CD14-positive monocyte (primary cell): ENCODE results near the gene CFAP299. TPM values are rescaled to one million over a fixed set of nuclear protein-coding genes. Genes with fewer than 3 reads are reported as not detected.

Source experiments
- DNase-seq, 3 donors: peaks; one replicate each; pipeline ENCODE4 v3.0.0-alpha.2; 2011 to 2022
- H2AFZ ChIP-seq: 2 replicates; pipeline ENCODE4 v1.6.0; 2012; ENCODE audit warnings: mild to moderate bottlenecking, low read depth, low read length, inconsistent platforms; ENCODE audit not compliant: insufficient read depth, poor library complexity, severe bottlenecking
- H3K27ac ChIP-seq, 2 donors: 1 replicate in 1 of 2; 2 replicates in 1 of 2; pipeline ENCODE4 v1.5.1; 2012 to 2013; ENCODE audit warnings: low read length in 2 of 2, control low read depth in 1 of 2, inconsistent platforms in 1 of 2, low read depth in 1 of 2, mild to moderate bottlenecking in 1 of 2
- H3K27me3 ChIP-seq, 2 donors: one replicate each; pipeline versions ENCODE4 v1.6.0 to v1.6.1; 2011 to 2013; ENCODE audit warnings: low read length in 2 of 2; ENCODE audit not compliant: control insufficient read depth in 2 of 2, insufficient read depth in 2 of 2
- H3K36me3 ChIP-seq, 2 donors: replicated peaks in 1 of 2; 1 replicate in 1 of 2; 2 replicates in 1 of 2; pipeline versions ENCODE4 v1.5.1 to v1.6.1; 2012 to 2013; ENCODE audit warnings: low read length in 2 of 2, control low read depth in 1 of 2, inconsistent platforms in 1 of 2, mild to moderate bottlenecking in 1 of 2; ENCODE audit not compliant: insufficient read depth in 2 of 2, control insufficient read depth in 1 of 2
- H3K4me1 ChIP-seq, 2 donors: 1 replicate in 1 of 2; 2 replicates in 1 of 2; pipeline versions ENCODE4 v1.5.1 to v1.6.1; 2012 to 2013; ENCODE audit warnings: low read length in 2 of 2, control low read depth in 1 of 2, inconsistent platforms in 1 of 2, mild to moderate bottlenecking in 1 of 2, moderate library complexity in 1 of 2; ENCODE audit not compliant: insufficient read depth in 2 of 2, control insufficient read depth in 1 of 2
- H3K4me2 ChIP-seq: replicated peaks from 2 replicates; pipeline ENCODE3; 2012; ENCODE audit warnings: low read length, moderate library complexity, mild to moderate bottlenecking; ENCODE audit not compliant: poor library complexity, severe bottlenecking; ENCODE audit errors: extremely low read depth
- H3K4me3 ChIP-seq, 3 experiments: fragments of 200-600 bp in 1 of 3; sonication (generic) in 1 of 3; replicated peaks in 1 of 3; 1 replicate in 2 of 3; 2 replicates in 1 of 3; pipeline ENCODE4 v1.5.1; 2011 to 2013; ENCODE audit warnings: low read length in 3 of 3, mild to moderate bottlenecking in 3 of 3, control low read depth in 2 of 3, low read depth in 2 of 3, inconsistent platforms in 1 of 3, moderate library complexity in 1 of 3
- H3K79me2 ChIP-seq: 2 replicates; pipeline ENCODE4 v1.6.0; 2012; ENCODE audit warnings: mild to moderate bottlenecking, control low read depth, inconsistent platforms, low read length, moderate library complexity; ENCODE audit not compliant: insufficient read depth
- H3K9ac ChIP-seq: 2 replicates; pipeline ENCODE4 v1.6.0; 2017; ENCODE audit warnings: low read length, mild to moderate bottlenecking; ENCODE audit not compliant: insufficient read depth, poor library complexity, severe bottlenecking
- H3K9me3 ChIP-seq, 2 donors: replicated peaks in 1 of 2; 1 replicate in 1 of 2; 2 replicates in 1 of 2; pipeline versions ENCODE4 v1.5.1 to v1.6.1; 2012 to 2013; ENCODE audit warnings: low read length in 2 of 2, control low read depth in 1 of 2; ENCODE audit not compliant: control insufficient read depth in 1 of 2, insufficient read depth in 1 of 2
- H4K20me1 ChIP-seq: 2 replicates; pipeline ENCODE4 v1.6.0; 2012; ENCODE audit warnings: mild to moderate bottlenecking, low read length, control low read depth, moderate library complexity; ENCODE audit not compliant: insufficient read depth
- H3K27ac Mint-ChIP-seq, 7 donors: one replicate each; pipeline ENCODE4 v1.8.0; 2020; ENCODE audit warnings: mild to moderate bottlenecking in 7 of 7, mixed read lengths in 7 of 7, moderate library complexity in 6 of 7, inconsistent platforms in 2 of 7
- H3K27me3 Mint-ChIP-seq, 3 donors: one replicate each; pipeline ENCODE4 v1.8.0; 2021 to 2022; ENCODE audit warnings: low read depth in 3 of 3, mild to moderate bottlenecking in 3 of 3, mixed read lengths in 3 of 3, moderate library complexity in 3 of 3, inconsistent platforms in 1 of 3
- H3K36me3 Mint-ChIP-seq, 2 donors: one replicate each; pipeline ENCODE4 v1.8.0; 2020; ENCODE audit warnings: mixed read lengths in 2 of 2, inconsistent platforms in 1 of 2, mild to moderate bottlenecking in 1 of 2
- H3K4me1 Mint-ChIP-seq: one replicate; pipeline ENCODE4 v1.8.0; 2020; ENCODE audit warnings: mild to moderate bottlenecking, mixed read lengths
- H3K4me3 Mint-ChIP-seq, 2 donors: one replicate each; pipeline ENCODE4 v1.8.0; 2020; ENCODE audit warnings: mild to moderate bottlenecking in 2 of 2, mixed read lengths in 2 of 2, moderate library complexity in 1 of 2
- H3K9me3 Mint-ChIP-seq, 7 donors: one replicate each; pipeline ENCODE4 v1.8.0; 2020 to 2022; ENCODE audit warnings: mixed read lengths in 7 of 7, mild to moderate bottlenecking in 6 of 7, moderate library complexity in 6 of 7, inconsistent platforms in 2 of 7
- CTCF ChIP-seq: fragments of 200-600 bp; IDR thresholded peaks from one replicate; pipeline ENCODE4 v1.8.0; 2022; ENCODE audit warnings: antibody characterized with exemption, mild to moderate bottlenecking
- WGBS: methylation state at CpG from one replicate; pipeline ENCODE4 v1.1.5; 2013; ENCODE audit warnings: missing lambda C conversion rate; ENCODE audit not compliant: insufficient coverage; 5-methylcytosine and 5-hydroxymethylcytosine counted together
- intact Hi-C, 2 donors: fragments of 100-400 bp; cut with micrococcal nuclease; formaldehyde crosslinking; loops; one replicate each; pipeline versions ENCODE4 v1.15.0 to v1.15.1; 2023
- polyA plus RNA-seq, 3 donors: library from polyadenylated mRNA; depleted of rRNA in 1 of 3; unstranded in 2 of 3; stranded (reverse) in 1 of 3; fragments of 300-500 nt in 2 of 3; fragments of >200 nt in 1 of 3; fragmentation: Illumina TruSeq in 2 of 3; gene quantifications; 1 replicate in 2 of 3; 2 replicates in 1 of 3; pipeline ENCODE4 v1.2.3, GENCODE V29; 2012 to 2021

The CFAP299 gene
- polyA plus RNA-seq, 3 donors = not detected

- H3K9ac ChIP-seq = no peak overlapping the region
- H3K79me2 ChIP-seq = no peaks in the 10 kb centered on the region
- H3K27ac ChIP-seq = no peak overlapping the region
- WGBS = no CpG with 5 or more reads among the region's 8 CpGs
- intact Hi-C loops = no loop called here
- no peak overlapping the region for H2AFZ ChIP-seq
- no peak overlapping the region for H3K4me2 ChIP-seq
- no peaks in the 10 kb centered on the region for H3K4me1 ChIP-seq
- Mint-ChIP-seq H3K9me3 (peaks cover 15 to 22% (median 16%) of the 10 kb centered on the region in 7 donors), H3K4me1 (no peaks in the 10 kb centered on the region), H3K27me3 (peaks cover 0 to 2% (median 0%) of the 10 kb centered on the region in 3 donors), H3K36me3 (no peaks in the 10 kb centered on the region), H3K4me3 (no peak overlapping the region), H3K27ac (no peak overlapping the region)
- no peaks in the 10 kb centered on the region for H3K27me3 ChIP-seq
- no peak for DNase-seq
- H3K4me3 ChIP-seq = no peak overlapping the region
- H3K36me3 ChIP-seq = no peaks in the 10 kb centered on the region
- no peaks in the 10 kb centered on the region for H4K20me1 ChIP-seq
- no peak for TF ChIP-seq CTCF
- H3K9me3 ChIP-seq = peaks cover 0 to 22% of the 10 kb centered on the region in 2 donors
Measured at GRCh38 chr4:80388284-80388607, 52.7 kb downstream of the CFAP299 start.

GRCh38 chr4:80390178-80390577 lies 54.6 kb downstream of the CFAP299 start:
- DNase-seq = no peak
- no peaks in the 10 kb centered on the region for H3K4me1 Mint-ChIP-seq
- no peak for TF ChIP-seq CTCF

More at GRCh38 chr4:80390178-80390577, 54.6 kb downstream of the CFAP299 start:
- intact Hi-C loops = no loop called here
- Mint-ChIP-seq H3K36me3 (no peaks in the 10 kb centered on the region), H3K27ac (no peak overlapping the region), H3K9me3 (peaks cover 15 to 22% (median 16%) of the 10 kb centered on the region in 7 donors), H3K27me3 (peaks cover 0 to 2% (median 0%) of the 10 kb centered on the region in 3 donors), H3K4me3 (no peak overlapping the region)
- Histone ChIP-seq H3K9me3 (peaks cover 0 to 22% of the 10 kb centered on the region in 2 donors), H2AFZ (no peak overlapping the region), H4K20me1 (no peaks in the 10 kb centered on the region), H3K9ac (no peak overlapping the region), H3K36me3 (no peaks in the 10 kb centered on the region), H3K27me3 (no peaks in the 10 kb centered on the region), H3K79me2 (no peaks in the 10 kb centered on the region), H3K4me1 (no peaks in the 10 kb centered on the region), H3K27ac (no peak overlapping the region), H3K4me2 (no peak overlapping the region), H3K4me3 (no peak overlapping the region)
- no CpG with 5 or more reads among the region's 2 CpGs for WGBS
